PC-3 (cell line): Measurements from ENCODE around the gene SHLD2.
"Not testable (repeated sequence)": the region's sequence is repeated elsewhere in the genome, so short reads cannot be mapped to it uniquely, and the experiment has no call there.

ENCODE experiments used
- CTCF ChIP-seq: fragments of 300-600 bp; sonication (generic); conservative IDR thresholded peaks from 2 replicates; pipeline ENCODE4 v1.5.1; 2017; ENCODE audit warnings: antibody characterized with exemption, low read depth, mild to moderate bottlenecking, low read length
- EZH2 ChIP-seq: fragments of 300-600 bp; sonication (generic); IDR thresholded peaks from one replicate; pipeline ENCODE4 v1.6.1; 2017; ENCODE audit warnings: antibody characterized with exemption, mild to moderate bottlenecking, low read length; ENCODE audit not compliant: unreplicated experiment
- EZH2phosphoT487 ChIP-seq: fragments of 300-600 bp; sonication (generic); IDR thresholded peaks from 2 replicates; pipeline ENCODE4 v1.6.1; 2018; ENCODE audit warnings: mild to moderate bottlenecking, antibody characterized with exemption, low read length, borderline replicate concordance

- not testable (repeated sequence) for TF ChIP-seq CTCF, EZH2, EZH2phosphoT487
Observed at GRCh38 chr10:87119029-87119428, 24.0 kb downstream of the SHLD2 start.
